Measurements from ENCODE around the gene LRSAM1.

LRSAM1 gene

DNA sequence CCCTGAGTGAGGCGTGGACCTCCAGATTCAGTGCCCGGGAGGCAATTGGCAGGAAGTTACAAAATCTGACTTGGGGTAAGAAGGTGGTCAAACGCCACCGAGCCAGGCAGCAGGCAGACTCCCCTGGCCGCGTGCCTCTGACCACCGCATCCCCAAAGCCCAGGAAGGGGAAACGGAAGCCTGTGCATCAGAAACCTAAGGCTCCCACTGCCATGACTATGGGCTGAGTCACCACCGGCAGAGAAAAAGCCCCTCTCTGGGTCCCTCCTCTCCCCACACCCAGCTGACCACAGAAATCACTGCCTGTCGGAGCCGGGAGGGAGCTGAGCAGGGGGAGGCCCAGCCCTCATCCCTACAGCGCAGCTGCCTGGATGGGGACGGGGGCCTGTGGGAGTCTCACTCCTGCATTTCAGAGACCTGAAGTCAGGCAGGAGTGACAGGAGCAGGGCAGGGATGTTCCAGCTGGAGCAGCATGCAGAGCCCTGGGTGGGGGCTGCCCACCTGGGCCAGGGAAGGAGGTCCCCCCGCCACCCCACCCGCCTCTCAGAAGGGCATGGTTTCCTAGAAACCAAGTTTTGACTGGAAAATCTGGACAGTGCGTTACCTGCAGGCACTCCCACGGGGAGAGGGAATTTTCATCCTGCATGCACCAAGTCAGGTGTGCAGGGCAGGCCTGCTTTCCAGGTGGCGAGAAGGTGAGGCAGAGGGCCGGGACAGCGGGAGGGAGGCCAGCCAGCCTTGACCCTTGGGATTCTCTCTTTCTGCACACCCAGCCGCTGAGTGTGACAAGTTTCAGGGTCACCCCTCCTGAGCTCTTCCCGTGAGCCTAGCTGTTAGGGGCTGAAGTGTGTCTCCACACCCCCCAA is 68.2 kb downstream of the LRSAM1 start:
- H3K4me3 ChIP-seq: no peak overlapping the region
- H3K27ac ChIP-seq: peak overlapping the region; percentile 44; the same call in 1 of the 2 replicates
- H3K36me3 ChIP-seq: peaks cover 53% of the 10 kb centered on the region
- peak overlapping the region; percentile 83 for H3K4me2 ChIP-seq
- no peak overlapping the region for H3K9ac ChIP-seq
- H3K27me3 ChIP-seq: no peaks in the 10 kb centered on the region
- peaks cover 39% of the 10 kb centered on the region for H3K4me1 ChIP-seq
- TF ChIP-seq Cebpa-rat (IDR thresholded peaks at IDR 0.05): no peak
- H4K20me1 ChIP-seq: no peaks in the 10 kb centered on the region
- H3K9me3 ChIP-seq: peaks cover 17% of the 10 kb centered on the region

DNA sequence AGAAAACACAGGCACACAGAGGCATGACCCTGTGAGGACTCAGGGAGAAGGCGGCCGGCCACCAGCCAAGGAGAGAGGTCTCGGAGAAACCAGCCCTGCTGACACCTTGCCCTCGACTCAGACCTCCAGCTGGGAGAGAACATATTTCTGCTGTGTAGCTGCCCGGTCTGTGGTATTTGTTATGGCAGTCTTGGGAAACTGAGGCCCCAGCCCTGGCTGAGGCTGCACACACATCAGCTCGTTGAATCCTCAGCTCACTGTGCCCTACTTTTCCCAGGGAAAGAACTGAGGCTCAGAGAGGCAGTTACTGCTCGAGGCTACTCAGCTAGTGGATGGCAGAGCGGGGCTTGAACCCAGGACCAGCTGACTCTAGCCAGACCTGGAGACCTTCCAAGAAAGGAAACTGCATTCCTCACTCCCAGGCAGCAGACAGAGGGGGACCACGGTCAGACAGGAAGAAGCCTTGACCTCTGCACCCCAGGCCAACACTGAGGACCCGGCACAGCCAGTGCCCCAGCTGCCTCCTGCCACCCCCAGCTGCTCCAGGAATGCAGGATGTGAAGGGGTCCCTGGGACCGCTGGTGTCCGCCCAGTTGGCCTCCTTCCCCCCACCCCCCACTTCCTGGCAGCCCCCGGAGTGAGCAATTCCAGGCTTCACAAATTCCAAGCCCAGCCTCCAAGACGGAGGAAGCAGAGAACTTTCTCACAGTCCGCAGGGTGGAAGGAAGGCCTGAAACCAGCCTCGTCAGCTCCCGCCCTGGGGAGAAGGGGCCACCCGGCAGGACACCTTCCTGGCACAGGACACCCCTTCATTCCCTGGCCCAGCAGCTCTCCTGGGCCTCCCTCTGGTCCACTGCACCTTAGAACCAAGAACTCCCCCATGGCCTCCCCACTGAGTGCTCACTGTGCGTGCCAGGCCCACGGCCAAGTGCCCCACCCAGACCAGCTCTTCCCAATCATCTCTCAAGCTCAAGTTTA is 69.9 kb downstream of the LRSAM1 start:
- Histone ChIP-seq H3K4me2 (no peak overlapping the region), H3K36me3 (peaks cover 56% of the 10 kb centered on the region), H3K4me1 (peaks cover 39% of the 10 kb centered on the region)

DNA sequence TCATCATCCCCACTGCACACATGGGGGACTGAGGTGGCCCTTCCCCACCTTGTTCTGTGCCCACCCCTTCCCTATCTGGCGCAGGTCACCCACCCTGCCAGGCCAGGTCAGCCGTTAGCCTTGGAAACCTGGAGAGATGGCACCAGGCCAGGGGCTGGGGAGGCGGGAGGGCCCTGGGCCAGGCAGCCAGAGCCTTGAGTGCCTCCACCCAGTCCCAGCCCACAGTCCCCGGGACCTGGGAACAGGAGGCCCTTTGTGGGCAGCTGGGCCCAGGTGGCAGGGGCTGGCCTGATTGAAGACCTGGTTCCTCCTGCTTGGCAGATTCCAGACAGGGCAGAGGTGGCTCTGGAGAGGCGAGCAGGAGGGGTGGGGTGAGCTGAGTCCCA is 70.6 kb downstream of the LRSAM1 start:
- H3K27me3 ChIP-seq: no peaks in the 10 kb centered on the region
- no peak overlapping the region for H3K4me3 ChIP-seq
- H3K36me3 ChIP-seq: peaks cover 56% of the 10 kb centered on the region
- no peak overlapping the region for H3K4me2 ChIP-seq
- H3K4me1 ChIP-seq: peaks cover 39% of the 10 kb centered on the region
- H3K27ac ChIP-seq: peak overlapping the region; percentile 35; the same call in 1 of the 2 replicates
- TF ChIP-seq Cebpa-rat (IDR thresholded peaks at IDR 0.05): no peak
- H3K9me3 ChIP-seq: peaks cover 39% of the 10 kb centered on the region
- no peak overlapping the region for H3K9ac ChIP-seq
- no peaks in the 10 kb centered on the region for H4K20me1 ChIP-seq

More for the DNA sequence above, 69.9 kb downstream of the LRSAM1 start:
- H3K9ac ChIP-seq: no peak overlapping the region
- no peak for TF ChIP-seq Cebpa-rat (IDR thresholded peaks at IDR 0.05)
- H3K4me3 ChIP-seq: no peak overlapping the region
- H4K20me1 ChIP-seq: no peaks in the 10 kb centered on the region
- peaks cover 34% of the 10 kb centered on the region for H3K9me3 ChIP-seq
- H3K27me3 ChIP-seq: no peaks in the 10 kb centered on the region
- H3K27ac ChIP-seq: no peak overlapping the region; the same call in 1 of the 2 replicates

DNA sequence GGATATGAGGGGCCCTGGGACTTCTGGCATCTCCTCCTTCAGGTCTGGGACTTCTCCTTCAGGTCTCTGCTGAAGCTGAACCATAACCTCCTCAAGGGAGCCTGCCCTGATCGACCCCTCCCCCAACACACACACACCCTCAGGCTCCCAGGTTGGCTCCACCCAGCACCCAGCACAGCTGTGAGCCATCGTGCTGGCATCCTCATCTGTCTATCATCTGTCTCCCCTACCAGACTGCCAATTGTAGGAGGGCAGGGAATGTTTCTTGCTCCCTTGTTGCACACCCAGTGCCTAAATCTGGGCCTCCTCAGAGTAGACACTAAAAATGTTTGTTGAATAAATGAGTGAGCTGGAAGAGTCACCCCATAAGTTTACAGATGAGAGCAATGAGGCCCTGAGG is 71.4 kb downstream of the LRSAM1 start:
- no peak overlapping the region for H3K4me2 ChIP-seq
- H3K36me3 ChIP-seq: peaks cover 54% of the 10 kb centered on the region
- TF ChIP-seq Cebpa-rat (IDR thresholded peaks at IDR 0.05): no peak
- H3K9me3 ChIP-seq: peaks cover 39% of the 10 kb centered on the region
- H4K20me1 ChIP-seq: no peaks in the 10 kb centered on the region
- H3K9ac ChIP-seq: no peak overlapping the region
- no peak overlapping the region for H3K27ac ChIP-seq
- H3K4me3 ChIP-seq: no peak overlapping the region
- peaks cover 39% of the 10 kb centered on the region for H3K4me1 ChIP-seq
- no peaks in the 10 kb centered on the region for H3K27me3 ChIP-seq

DNA sequence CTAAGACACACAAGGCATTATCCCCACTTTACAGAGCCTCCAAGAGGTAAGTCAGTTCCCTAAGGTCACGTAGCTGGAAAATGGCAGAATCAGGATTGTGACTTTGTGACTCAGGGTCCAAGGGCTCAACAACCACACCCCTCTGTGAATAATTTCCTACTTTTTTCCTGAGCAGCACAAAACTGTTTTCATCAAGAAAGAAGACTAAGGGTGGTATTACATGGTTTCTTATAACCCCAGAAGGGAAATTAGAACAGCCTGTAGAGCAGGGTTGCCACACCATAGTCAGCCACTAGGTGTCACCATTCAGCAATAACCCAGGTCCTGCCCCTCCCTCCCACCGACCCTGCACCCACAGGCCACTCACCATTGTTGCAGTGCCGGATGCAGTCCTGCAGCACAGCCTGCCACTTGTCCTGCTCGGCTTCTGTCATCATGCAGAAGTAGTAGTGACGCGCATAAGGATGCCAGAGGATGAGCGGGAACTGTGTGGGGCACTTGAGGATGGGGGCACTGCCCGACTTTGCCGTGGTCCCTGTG is 72.1 kb downstream of the LRSAM1 start:
- H3K27ac ChIP-seq: no peak overlapping the region
- H3K4me2 ChIP-seq: no peak overlapping the region
- H3K27me3 ChIP-seq: no peaks in the 10 kb centered on the region
- peaks cover 39% of the 10 kb centered on the region for H3K9me3 ChIP-seq
- TF ChIP-seq Cebpa-rat (IDR thresholded peaks at IDR 0.05): no peak
- peaks cover 39% of the 10 kb centered on the region for H3K4me1 ChIP-seq
- peaks cover 51% of the 10 kb centered on the region for H3K36me3 ChIP-seq
- H4K20me1 ChIP-seq: no peaks in the 10 kb centered on the region
- H3K9ac ChIP-seq: no peak overlapping the region
- no peak overlapping the region; the same call in 1 of the 2 replicates for H3K4me3 ChIP-seq

DNA sequence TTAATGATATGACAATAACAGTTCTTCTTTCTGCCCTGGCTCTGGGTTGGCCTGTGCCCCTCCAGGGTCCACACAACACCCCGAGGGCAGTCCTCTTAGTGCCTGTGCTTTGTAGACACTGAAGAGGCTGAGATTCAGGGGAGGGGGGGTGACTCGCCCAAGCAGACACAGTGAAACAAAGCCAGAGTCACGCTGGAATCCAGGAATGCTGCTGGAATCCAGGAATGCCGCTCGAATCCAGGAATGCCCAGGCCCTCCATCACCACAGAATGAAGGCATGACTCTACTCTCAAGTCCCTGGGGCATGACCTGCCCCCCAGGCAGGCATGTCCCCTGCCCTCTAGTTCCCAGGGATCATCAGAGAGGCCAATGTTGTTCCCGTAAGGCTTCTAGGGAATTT is 73.1 kb downstream of the LRSAM1 start:
- Histone ChIP-seq H3K4me2 (no peak overlapping the region), H3K9ac (no peak overlapping the region), H3K27ac (no peak overlapping the region), H4K20me1 (no peaks in the 10 kb centered on the region), H3K36me3 (peaks cover 51% of the 10 kb centered on the region), H3K4me1 (peaks cover 38% of the 10 kb centered on the region), H3K4me3 (no peak overlapping the region), H3K9me3 (peaks cover 39% of the 10 kb centered on the region), H3K27me3 (no peaks in the 10 kb centered on the region)
- no peak for TF ChIP-seq Cebpa-rat (IDR thresholded peaks at IDR 0.05)

DNA sequence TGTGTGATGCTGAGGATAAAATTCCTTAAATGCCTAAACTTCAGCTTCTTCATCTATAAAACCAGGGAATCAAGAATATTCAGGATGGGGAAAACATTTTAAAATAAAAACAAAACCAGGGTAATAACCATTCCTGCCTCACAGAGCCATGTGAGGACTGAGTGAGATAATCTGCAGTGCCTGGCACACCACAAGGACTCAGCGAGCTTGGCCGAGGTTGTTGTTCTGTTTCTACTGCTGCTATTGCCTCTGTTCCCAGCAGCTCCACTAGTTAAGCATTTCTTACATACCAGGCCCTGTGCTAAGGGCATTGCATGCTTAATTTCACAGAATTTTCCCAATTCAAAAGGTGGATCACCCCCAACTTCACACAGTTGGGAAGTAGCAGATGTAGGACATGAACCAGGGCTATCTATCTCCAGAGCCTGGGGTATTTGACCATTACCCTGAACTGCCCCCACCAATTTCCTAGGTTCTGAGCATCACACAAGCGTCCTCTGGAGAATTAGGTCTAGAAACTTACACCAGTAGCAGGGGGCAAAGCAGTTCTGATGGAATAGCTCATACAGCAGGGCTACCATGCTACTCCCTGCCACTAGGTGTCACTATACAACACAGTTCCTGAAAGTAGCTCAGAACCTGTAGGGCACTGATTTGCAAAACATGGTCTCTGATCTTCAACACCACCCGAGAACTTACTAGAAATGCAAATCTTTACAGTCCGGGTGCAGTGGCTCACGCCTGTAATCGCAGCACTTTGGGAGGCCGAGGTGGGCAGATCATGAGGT is 74.3 kb downstream of the LRSAM1 start:
- TF ChIP-seq Cebpa-rat (IDR thresholded peaks at IDR 0.05): no peak
- no peak overlapping the region for H3K27ac ChIP-seq

DNA sequence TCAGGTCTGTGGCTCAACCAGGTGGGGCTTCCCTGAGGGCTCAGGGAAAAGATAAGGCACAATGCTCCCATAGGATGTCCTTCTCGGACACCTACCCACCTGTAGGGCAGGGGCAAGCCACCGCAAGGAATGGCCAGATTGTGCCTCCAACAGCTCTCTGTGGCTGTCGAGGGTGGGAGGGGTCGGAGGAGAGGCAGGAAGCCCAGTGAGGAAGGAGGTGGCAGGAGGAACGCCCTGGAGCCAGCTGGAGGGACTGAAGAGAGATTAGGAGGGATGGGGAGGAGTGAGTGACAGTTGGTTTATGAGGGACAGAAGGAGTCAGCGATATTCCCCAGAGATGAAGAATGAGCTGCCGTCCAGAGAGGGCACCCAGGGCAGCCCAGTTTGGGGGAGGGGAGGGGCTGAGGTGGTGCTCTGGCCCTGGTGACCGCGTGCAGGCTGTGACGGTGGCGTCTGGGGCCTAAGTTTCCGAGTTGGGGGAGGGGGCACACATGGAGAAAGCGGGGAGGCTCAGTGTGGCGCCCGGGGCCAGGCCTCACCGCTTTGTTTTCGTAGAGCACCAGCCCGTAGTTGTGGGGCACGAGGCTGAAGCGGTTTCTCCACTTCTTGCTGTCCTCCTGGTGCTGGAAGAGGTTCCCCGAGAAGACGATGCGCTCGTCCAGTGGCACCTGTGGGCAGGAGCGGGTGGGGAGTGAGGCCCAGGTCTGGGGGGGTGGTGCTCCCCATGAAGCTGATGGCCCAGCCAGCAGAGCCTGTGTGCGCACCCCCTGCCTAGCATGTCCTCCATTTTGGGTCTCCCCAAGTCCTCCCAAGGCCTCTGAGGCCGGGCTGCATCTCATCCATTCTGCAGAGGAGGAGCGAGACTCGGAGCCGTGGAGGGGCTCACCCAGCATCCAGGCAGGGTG is 75.6 kb downstream of the LRSAM1 start:
- Histone ChIP-seq H4K20me1 (no peaks in the 10 kb centered on the region), H3K27me3 (no peaks in the 10 kb centered on the region), H3K9ac (no peak overlapping the region), H3K9me3 (peaks cover 39% of the 10 kb centered on the region), H3K4me3 (no peak overlapping the region), H3K36me3 (peaks cover 55% of the 10 kb centered on the region), H3K4me1 (peaks cover 19% of the 10 kb centered on the region), H3K4me2 (no peak overlapping the region), H3K27ac (no peak overlapping the region)
- no peak for TF ChIP-seq Cebpa-rat (IDR thresholded peaks at IDR 0.05)

More for the DNA sequence above, 74.3 kb downstream of the LRSAM1 start:
- Histone ChIP-seq H3K36me3 (peaks cover 54% of the 10 kb centered on the region), H3K9me3 (peaks cover 39% of the 10 kb centered on the region), H3K4me1 (peaks cover 25% of the 10 kb centered on the region), H4K20me1 (no peaks in the 10 kb centered on the region), H3K4me2 (no peak overlapping the region), H3K9ac (no peak overlapping the region), H3K27me3 (no peaks in the 10 kb centered on the region), H3K4me3 (no peak overlapping the region)
